SK-N-SH (cell line): ENCODE measurements around the gene TEAD4. TPM values are rescaled to one million over a fixed set of nuclear protein-coding genes. Genes with fewer than 3 reads are reported as not detected.

Experiments
- CTCF ChIA-PET: fragments of 300-600, 350-600 bp; formaldehyde crosslinking; extraction: SDS; loops from one replicate; lab custom pipeline; 2021; lab: Yijun Ruan, JAX
- POLR2A ChIA-PET: fragments of 350-600 bp; sonication (Branson Sonifier 250); formaldehyde crosslinking; extraction: SDS; loops from one replicate; lab custom pipeline; 2020; ENCODE audit warnings: antibody characterized with exemption, inconsistent platforms; lab: Yijun Ruan, JAX
- DNase-seq: peaks from one replicate; pipeline ENCODE4 v3.0.0; 2012
- H2AFZ ChIP-seq: fragments of 200-600 bp; sonication (generic); 2 replicates; pipeline ENCODE4 v1.8.1; 2016; ENCODE audit warnings: antibody characterized with exemption, mild to moderate bottlenecking, low read depth
- H3F3A ChIP-seq: fragments of 200-600 bp; sonication (generic); replicated peaks from 2 replicates; pipeline ENCODE3; 2016; ENCODE audit warnings: antibody characterized with exemption, mild to moderate bottlenecking; ENCODE audit not compliant: insufficient read depth
- H3K27ac ChIP-seq, 2 experiments: fragments of 200-500 bp in 1 of 2; fragments of 200-600 bp in 1 of 2; sonication (Bioruptor generic) in 1 of 2; sonication (generic), shearing (Covaris generic) in 1 of 2; 2 replicates each; pipeline versions ENCODE4 v1.5.1 to v1.6.1; 2014 to 2016; ENCODE audit warnings: low read depth in 2 of 2, inconsistent platforms in 1 of 2, low read length in 1 of 2, mild to moderate bottlenecking in 1 of 2, mixed read lengths in 1 of 2
- H3K27me3 ChIP-seq: fragments of 200-600 bp; sonication (generic), shearing (Covaris generic); 2 replicates; pipeline ENCODE4 v1.6.1; 2016; ENCODE audit warnings: mixed run types; ENCODE audit not compliant: insufficient read depth
- H3K36me3 ChIP-seq, 2 experiments: fragments of 200-500 bp in 1 of 2; fragments of 200-600 bp in 1 of 2; sonication (Bioruptor generic) in 1 of 2; sonication (generic) in 1 of 2; replicated peaks in 1 of 2; 2 replicates each; pipeline versions ENCODE3 to v1.5.1; 2014 to 2016; ENCODE audit warnings: low read length in 1 of 2, mild to moderate bottlenecking in 1 of 2; ENCODE audit not compliant: insufficient read depth in 2 of 2, control insufficient read depth in 1 of 2
- H3K4me1 ChIP-seq, 2 experiments: fragments of 200-500 bp in 1 of 2; fragments of 200-600 bp in 1 of 2; sonication (Bioruptor generic) in 1 of 2; sonication (generic), shearing (Covaris generic) in 1 of 2; 2 replicates each; pipeline versions ENCODE4 v1.5.1 to v1.6.1; 2014 to 2016; ENCODE audit warnings: low read depth in 1 of 2, low read length in 1 of 2, mixed run types in 1 of 2; ENCODE audit not compliant: insufficient read depth in 2 of 2, control insufficient read depth in 1 of 2
- H3K4me2 ChIP-seq: fragments of 200-600 bp; sonication (generic), shearing (Covaris generic); 2 replicates; pipeline ENCODE4 v1.6.1; 2017; ENCODE audit warnings: mixed run types
- H3K4me3 ChIP-seq, 2 experiments: fragments of 200-500 bp in 1 of 2; fragments of 200-600 bp in 1 of 2; sonication (Bioruptor generic) in 1 of 2; sonication (generic), shearing (Covaris generic) in 1 of 2; 2 replicates each; pipeline versions ENCODE4 v1.5.1 to v1.8.1; 2014 to 2016; ENCODE audit warnings: low read depth in 2 of 2, inconsistent platforms in 1 of 2, low read length in 1 of 2, mild to moderate bottlenecking in 1 of 2, mixed read lengths in 1 of 2, moderate library complexity in 1 of 2
- H3K79me2 ChIP-seq: fragments of 200-600 bp; sonication (generic); 2 replicates; pipeline ENCODE4 v1.8.1; 2017; ENCODE audit warnings: mild to moderate bottlenecking; ENCODE audit not compliant: insufficient read depth
- H3K9ac ChIP-seq: fragments of 200-600 bp; sonication (generic); 2 replicates; pipeline ENCODE4 v1.6.1; 2017; ENCODE audit warnings: mixed run types
- H3K9me2 ChIP-seq: fragments of 200-600 bp; sonication (generic); 2 replicates; pipeline ENCODE4 v1.6.1; 2017; ENCODE audit warnings: mixed run types
- H3K9me3 ChIP-seq: fragments of 200-600 bp; sonication (generic); 2 replicates; pipeline ENCODE4 v1.6.1; 2017; ENCODE audit warnings: mixed run types, mild to moderate bottlenecking, moderate library complexity
- H4K20me1 ChIP-seq: fragments of 200-600 bp; sonication (generic); 2 replicates; pipeline ENCODE4 v1.6.1; 2017; ENCODE audit warnings: mild to moderate bottlenecking, mixed run types; ENCODE audit not compliant: insufficient read depth
- FOXM1 ChIP-seq: IDR thresholded peaks from 2 replicates; pipeline ENCODE4 v1.4.0; 2012; ENCODE audit warnings: low read depth, mild to moderate bottlenecking
- GATA2 ChIP-seq: sonication (generic); formaldehyde crosslinking; IDR thresholded peaks from 2 replicates; pipeline ENCODE4 v1.5.0; 2020; ENCODE audit warnings: mild to moderate bottlenecking, missing genetic modification reagents
- MEF2A ChIP-seq: IDR thresholded peaks from 2 replicates; pipeline ENCODE4 v1.4.0; 2012; ENCODE audit warnings: low read depth, borderline replicate concordance
- NFIC ChIP-seq: IDR thresholded peaks from 2 replicates; pipeline ENCODE4 v1.4.0; 2012; ENCODE audit warnings: borderline replicate concordance
- NRF1 ChIP-seq: IDR thresholded peaks from 2 replicates; pipeline ENCODE4 v1.6.1; 2012; ENCODE audit warnings: low read depth, mild to moderate bottlenecking, low read length
- RAD21 ChIP-seq: IDR thresholded peaks from 2 replicates; pipeline ENCODE4 v1.6.1; 2012; ENCODE audit warnings: mild to moderate bottlenecking, low read length
- RFX5 ChIP-seq: IDR thresholded peaks from 2 replicates; pipeline ENCODE4 v1.6.1; 2012; ENCODE audit warnings: mild to moderate bottlenecking, improper control_type of control experiment, low read length
- RXRA ChIP-seq: IDR thresholded peaks from 2 replicates; pipeline ENCODE4 v1.4.0; 2012; ENCODE audit warnings: low read depth, mild to moderate bottlenecking, borderline replicate concordance
- SIN3A ChIP-seq: IDR thresholded peaks from 2 replicates; pipeline ENCODE4 v1.6.1; 2012; ENCODE audit warnings: low read depth, mild to moderate bottlenecking, low read length, moderate library complexity, borderline replicate concordance
- SMC3 ChIP-seq: IDR thresholded peaks from 2 replicates; pipeline ENCODE4 v1.6.1; 2012; ENCODE audit warnings: low read depth, low read length, improper control_type of control experiment
- TAF1 ChIP-seq: IDR thresholded peaks from 2 replicates; pipeline ENCODE4 v1.6.1; 2012; ENCODE audit warnings: low read depth, mild to moderate bottlenecking, low read length, moderate library complexity, borderline replicate concordance
- TEAD4 ChIP-seq: IDR thresholded peaks from 2 replicates; pipeline ENCODE4 v1.4.0; 2012; ENCODE audit warnings: mild to moderate bottlenecking, borderline replicate concordance; ENCODE audit not compliant: insufficient read depth
- WGBS: methylation state at CpG from one replicate; pipeline ENCODE4 v1.1.6; 2017; ENCODE audit warnings: low lambda C conversion rate; 5-methylcytosine and 5-hydroxymethylcytosine counted together
- polyA plus RNA-seq, 3 experiments: library from polyadenylated mRNA; depleted of rRNA; stranded (reverse); fragments of >200 nt; gene quantifications; 2 replicates each; pipeline ENCODE4 v1.2.3, GENCODE V29; 2012
- TF ChIP-seq, protein P1 (sequence below): fragments of 200-600 bp; sonication (generic); IDR thresholded peaks from 2 replicates; pipeline ENCODE4 v1.6.1; 2017; ENCODE audit warnings: antibody characterized with exemption, mild to moderate bottlenecking, moderate library complexity

The TEAD4 gene
- polyA plus RNA-seq, 1 of the 3 experiments (the other 2 are of a cell fraction), result 27.1 TPM

DNA sequence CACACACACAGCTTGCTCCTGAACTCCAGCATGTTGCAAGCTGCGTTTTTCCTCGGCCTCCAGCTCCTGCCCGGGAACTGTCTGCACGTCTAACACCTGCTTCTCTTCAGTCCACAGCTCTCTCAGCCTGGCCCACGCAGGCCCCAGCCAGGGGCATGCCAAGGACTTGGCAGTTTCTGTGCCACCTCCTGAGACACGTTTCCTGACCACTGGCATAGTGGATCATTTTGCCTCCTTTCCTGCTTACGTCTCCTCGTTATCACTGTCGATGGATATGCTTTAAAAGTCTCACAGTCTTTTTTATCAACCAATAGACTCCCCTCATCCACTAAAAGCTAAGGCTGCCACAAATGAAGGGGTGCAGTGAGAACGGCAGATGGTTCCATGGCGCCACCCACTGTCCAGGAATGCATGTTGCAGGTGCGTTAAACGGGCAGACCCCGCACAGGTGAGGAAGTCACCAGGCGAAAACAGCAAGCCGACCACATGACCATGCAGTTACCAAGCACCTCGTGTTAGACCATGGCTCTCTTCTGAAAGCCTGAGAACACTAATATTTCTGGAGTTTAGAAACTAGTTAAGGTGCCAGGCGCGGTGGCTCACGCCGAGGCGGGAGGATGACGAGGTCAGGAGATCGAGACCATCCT is 14.7 kb upstream of the TEAD4 start:
- ChIA-PET POLR2A (interaction anchor here (0.6 to 0.7 kb wide), 2 partner anchors 89 kb away, joined by 3 to 5 read pairs; no protein-coding TSS in a partner anchor), CTCF (interaction anchor here (0.6 to 3.7 kb wide), 41 partner anchors 8 to 208 kb away, joined by 3 to 34 read pairs (median 5); partner anchors contain the start of genes FOXM1, NRIP2, RHNO1 and TEAD4)
- no peak overlapping the region; a peak in 1 of 4 replicates for H3K4me3 ChIP-seq
- no peaks in the 10 kb centered on the region for H3K4me1 ChIP-seq
- H4K20me1 ChIP-seq, result no peaks in the 10 kb centered on the region
- TF ChIP-seq RAD21 (peak; percentile 81), SMC3 (peak; percentile 64), SIN3A (no peak), TAF1 (no peak), RXRA (no peak)
- TF ChIP-seq, protein P1, sequence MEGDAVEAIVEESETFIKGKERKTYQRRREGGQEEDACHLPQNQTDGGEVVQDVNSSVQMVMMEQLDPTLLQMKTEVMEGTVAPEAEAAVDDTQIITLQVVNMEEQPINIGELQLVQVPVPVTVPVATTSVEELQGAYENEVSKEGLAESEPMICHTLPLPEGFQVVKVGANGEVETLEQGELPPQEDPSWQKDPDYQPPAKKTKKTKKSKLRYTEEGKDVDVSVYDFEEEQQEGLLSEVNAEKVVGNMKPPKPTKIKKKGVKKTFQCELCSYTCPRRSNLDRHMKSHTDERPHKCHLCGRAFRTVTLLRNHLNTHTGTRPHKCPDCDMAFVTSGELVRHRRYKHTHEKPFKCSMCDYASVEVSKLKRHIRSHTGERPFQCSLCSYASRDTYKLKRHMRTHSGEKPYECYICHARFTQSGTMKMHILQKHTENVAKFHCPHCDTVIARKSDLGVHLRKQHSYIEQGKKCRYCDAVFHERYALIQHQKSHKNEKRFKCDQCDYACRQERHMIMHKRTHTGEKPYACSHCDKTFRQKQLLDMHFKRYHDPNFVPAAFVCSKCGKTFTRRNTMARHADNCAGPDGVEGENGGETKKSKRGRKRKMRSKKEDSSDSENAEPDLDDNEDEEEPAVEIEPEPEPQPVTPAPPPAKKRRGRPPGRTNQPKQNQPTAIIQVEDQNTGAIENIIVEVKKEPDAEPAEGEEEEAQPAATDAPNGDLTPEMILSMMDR, result peak; percentile 72
- peaks cover 7 to 11% of the 10 kb centered on the region in 2 experiments for H3K36me3 ChIP-seq
- H3K9ac ChIP-seq, result no peak overlapping the region
- H3K4me2 ChIP-seq, result no peak overlapping the region
- DNase-seq, result peak; percentile 74
- no peaks in the 10 kb centered on the region for H3F3A ChIP-seq
- no peak overlapping the region for H3K27ac ChIP-seq
- no peaks in the 10 kb centered on the region for H3K9me3 ChIP-seq
- no peaks in the 10 kb centered on the region for H3K27me3 ChIP-seq
- no peaks in the 10 kb centered on the region for H3K9me2 ChIP-seq
- no peak overlapping the region for H2AFZ ChIP-seq
- H3K79me2 ChIP-seq, result no peaks in the 10 kb centered on the region
- 67% methylated on average over 24 of the region's 24 CpGs for WGBS

- Histone ChIP-seq H3K9ac (no peak overlapping the region), H3K27ac (no peak overlapping the region), H3F3A (peaks cover 3% of the 10 kb centered on the region), H4K20me1 (no peaks in the 10 kb centered on the region), H2AFZ (no peak overlapping the region), H3K36me3 (no peaks in the 10 kb centered on the region), H3K27me3 (no peaks in the 10 kb centered on the region), H3K9me2 (no peaks in the 10 kb centered on the region), H3K9me3 (no peaks in the 10 kb centered on the region), H3K4me2 (no peak overlapping the region), H3K4me3 (no peak overlapping the region), H3K4me1 (no peaks in the 10 kb centered on the region), H3K79me2 (no peaks in the 10 kb centered on the region)
- 83% methylated on average over 4 of the region's 4 CpGs for WGBS
- POLR2A ChIA-PET, result interaction anchor here (0.6 kb wide), 1 partner anchor 64 kb away, joined by 3 read pairs; no protein-coding TSS in a partner anchor
- DNase-seq, result no peak
- CTCF ChIA-PET, result interaction anchor here (1.0 to 1.3 kb wide), 2 partner anchors 85 to 96 kb away, joined by 4 read pairs; no protein-coding TSS in a partner anchor
- no peak for TF ChIP-seq GATA2 (CRISPR knock-in tag)
- TF ChIP-seq NRF1, result no peak
- no peak for TF ChIP-seq NFIC
- no peak for TF ChIP-seq MEF2A
- TF ChIP-seq FOXM1, result no peak
- no peak for TF ChIP-seq TEAD4
- TF ChIP-seq RFX5, result no peak
Observed at GRCh38 chr12:2949411-2949810, 9.8 kb upstream of the TEAD4 start.
